HEK293 (cell line): ENCODE data around the gene MECR.
A peak's percentile ranks its signal among the peaks of the same experiment; 100 is the strongest.

Experiments used
- EGR2 ChIP-seq: fragments of 450-650 bp; formaldehyde crosslinking; IDR thresholded peaks from 2 replicates; pipeline ENCODE4 v1.5.1; 2016; ENCODE audit warnings: low read depth, missing biosample characterization, missing genetic modification characterization
- GLIS2 ChIP-seq: fragments of 450-650 bp; formaldehyde crosslinking; IDR thresholded peaks from 2 replicates; pipeline ENCODE4 v1.5.1; 2016; ENCODE audit warnings: missing biosample characterization, missing genetic modification characterization
- OSR2 ChIP-seq: fragments of 450-650 bp; formaldehyde crosslinking; IDR thresholded peaks from 2 replicates; pipeline ENCODE4 v1.5.1; 2016; ENCODE audit warnings: missing biosample characterization, missing genetic modification characterization
- OVOL3 ChIP-seq: fragments of 450-650 bp; formaldehyde crosslinking; IDR thresholded peaks from 2 replicates; pipeline ENCODE4 v1.5.1; 2016; ENCODE audit warnings: missing biosample characterization, missing genetic modification characterization
- PATZ1 ChIP-seq: fragments of 450-650 bp; formaldehyde crosslinking; IDR thresholded peaks from 2 replicates; pipeline ENCODE4 v1.5.1; 2016; ENCODE audit warnings: missing biosample characterization, missing genetic modification characterization
- SCRT1 ChIP-seq: fragments of 450-650 bp; formaldehyde crosslinking; IDR thresholded peaks from 2 replicates; pipeline ENCODE4 v1.5.1; 2016; ENCODE audit warnings: missing biosample characterization, missing genetic modification characterization, borderline replicate concordance
- SETDB1 ChIP-seq: IDR thresholded peaks from one replicate; pipeline ENCODE4 v1.6.1; 2017; ENCODE audit warnings: mild to moderate bottlenecking, low read length, moderate library complexity, mixed read lengths; ENCODE audit not compliant: insufficient read length
- SP2 ChIP-seq: fragments of 450-650 bp; formaldehyde crosslinking; IDR thresholded peaks from 2 replicates; pipeline ENCODE4 v1.5.1; 2016; ENCODE audit warnings: missing biosample characterization, missing genetic modification characterization
- TRIM28 ChIP-seq: IDR thresholded peaks from 2 replicates; pipeline ENCODE4 v1.6.1; 2011; ENCODE audit warnings: low read length, control low read depth, borderline replicate concordance
- TSHZ1 ChIP-seq: fragments of 450-650 bp; formaldehyde crosslinking; IDR thresholded peaks from 2 replicates; pipeline ENCODE4 v1.5.1; 2016; ENCODE audit warnings: missing biosample characterization, missing genetic modification characterization, borderline replicate concordance
- ZBTB10 ChIP-seq: fragments of 450-650 bp; formaldehyde crosslinking; IDR thresholded peaks from 2 replicates; pipeline ENCODE4 v1.5.1; 2016; ENCODE audit warnings: missing biosample characterization, missing genetic modification characterization
- ZBTB49 ChIP-seq: fragments of 450-650 bp; formaldehyde crosslinking; IDR thresholded peaks from 2 replicates; pipeline ENCODE4 v1.5.1; 2016; ENCODE audit warnings: missing biosample characterization, missing genetic modification characterization, low read depth
- ZEB2 ChIP-seq: fragments of 450-650 bp; formaldehyde crosslinking; IDR thresholded peaks from 2 replicates; pipeline ENCODE4 v1.5.1; 2016; ENCODE audit warnings: missing biosample characterization, missing genetic modification characterization
- ZFHX2 ChIP-seq: fragments of 450-650 bp; formaldehyde crosslinking; conservative IDR thresholded peaks from 2 replicates; pipeline ENCODE4 v1.5.1; 2016; ENCODE audit warnings: missing biosample characterization, missing genetic modification characterization
- ZNF302 ChIP-seq: fragments of 450-650 bp; formaldehyde crosslinking; IDR thresholded peaks from 2 replicates; pipeline ENCODE4 v1.5.1; 2016; ENCODE audit warnings: missing biosample characterization, missing genetic modification characterization, low read depth
- ZNF324 ChIP-seq: fragments of 450-650 bp; formaldehyde crosslinking; IDR thresholded peaks from 2 replicates; pipeline ENCODE4 v1.5.1; 2016; ENCODE audit warnings: missing biosample characterization, missing genetic modification characterization
- ZNF449 ChIP-seq: fragments of 450-650 bp; formaldehyde crosslinking; IDR thresholded peaks from 2 replicates; pipeline ENCODE4 v1.5.1; 2017; ENCODE audit warnings: missing biosample characterization, mild to moderate bottlenecking, missing genetic modification characterization, moderate library complexity
- ZNF600 ChIP-seq: fragments of 450-650 bp; formaldehyde crosslinking; IDR thresholded peaks from 2 replicates; pipeline ENCODE4 v1.5.1; 2016; ENCODE audit warnings: missing biosample characterization, missing genetic modification characterization
- ZNF623 ChIP-seq: fragments of 450-650 bp; formaldehyde crosslinking; IDR thresholded peaks from 2 replicates; pipeline ENCODE4 v1.5.1; 2016; ENCODE audit warnings: missing biosample characterization, missing genetic modification characterization
- ZNF624 ChIP-seq: fragments of 450-650 bp; formaldehyde crosslinking; IDR thresholded peaks from 2 replicates; pipeline ENCODE4 v1.5.1; 2017; ENCODE audit warnings: missing biosample characterization, missing genetic modification characterization
- ZNF664 ChIP-seq: fragments of 450-650 bp; formaldehyde crosslinking; IDR thresholded peaks from 2 replicates; pipeline ENCODE4 v1.5.1; 2016; ENCODE audit warnings: missing biosample characterization, missing genetic modification characterization
- ZSCAN18 ChIP-seq: fragments of 450-650 bp; formaldehyde crosslinking; IDR thresholded peaks from 2 replicates; pipeline ENCODE4 v1.5.1; 2016; ENCODE audit warnings: missing biosample characterization, missing genetic modification characterization
- ZSCAN23 ChIP-seq: fragments of 450-650 bp; formaldehyde crosslinking; IDR thresholded peaks from 2 replicates; pipeline ENCODE4 v1.5.1; 2016; ENCODE audit warnings: missing biosample characterization, missing genetic modification characterization
- TF ChIP-seq, protein P1 (sequence below): fragments of 450-650 bp; formaldehyde crosslinking; IDR thresholded peaks from 2 replicates; pipeline ENCODE4 v1.5.1; 2017; ENCODE audit warnings: missing biosample characterization, missing genetic modification characterization

The MECR gene

GRCh38 chr1:29156543-29157268 is 74.0 kb downstream of the MECR start (continued):
- no peak for TF ChIP-seq ZBTB10
- no peak for TF ChIP-seq ZNF600 (tag by site-specific recombination)
- 0 out of 2 replicates have a peak, but pooled peaks have one; percentile 24 for TF ChIP-seq ZEB2 (tag by site-specific recombination)
- no peak for TF ChIP-seq TSHZ1
- no peak for TF ChIP-seq OVOL3 (tag by site-specific recombination)
- TF ChIP-seq ZNF624 (tag by site-specific recombination): no peak
- peak; percentile 87 for TF ChIP-seq SETDB1
- TF ChIP-seq ZNF324 (tag by site-specific recombination): no peak
- TF ChIP-seq ZNF623 (tag by site-specific recombination): no peak
- TF ChIP-seq, protein P1, sequence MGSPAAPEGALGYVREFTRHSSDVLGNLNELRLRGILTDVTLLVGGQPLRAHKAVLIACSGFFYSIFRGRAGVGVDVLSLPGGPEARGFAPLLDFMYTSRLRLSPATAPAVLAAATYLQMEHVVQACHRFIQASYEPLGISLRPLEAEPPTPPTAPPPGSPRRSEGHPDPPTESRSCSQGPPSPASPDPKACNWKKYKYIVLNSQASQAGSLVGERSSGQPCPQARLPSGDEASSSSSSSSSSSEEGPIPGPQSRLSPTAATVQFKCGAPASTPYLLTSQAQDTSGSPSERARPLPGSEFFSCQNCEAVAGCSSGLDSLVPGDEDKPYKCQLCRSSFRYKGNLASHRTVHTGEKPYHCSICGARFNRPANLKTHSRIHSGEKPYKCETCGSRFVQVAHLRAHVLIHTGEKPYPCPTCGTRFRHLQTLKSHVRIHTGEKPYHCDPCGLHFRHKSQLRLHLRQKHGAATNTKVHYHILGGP (tag by site-specific recombination): no peak
- peak; percentile 64 for TF ChIP-seq ZNF664
- TF ChIP-seq ZFHX2 (tag by site-specific recombination): peak; percentile 32
- peak; percentile 100 for TF ChIP-seq ZNF449
- no peak for TF ChIP-seq PATZ1 (tag by site-specific recombination)
- no peak for TF ChIP-seq SP2
- TF ChIP-seq GLIS2: no peak
- no peak; the same call in 1 of the 2 replicates for TF ChIP-seq SCRT1 (tag by site-specific recombination)
- no peak for TF ChIP-seq ZSCAN18 (tag by site-specific recombination)
- TF ChIP-seq ZBTB49 (tag by site-specific recombination): no peak
- no peak for TF ChIP-seq ZSCAN23 (tag by site-specific recombination)
- TF ChIP-seq ZNF302 (tag by site-specific recombination): no peak
- peak; percentile 99 for TF ChIP-seq TRIM28
- TF ChIP-seq OSR2 (tag by site-specific recombination): peak; percentile 96
- no peak for TF ChIP-seq EGR2 (tag by site-specific recombination)
